GM03348 (cell line): ENCODE results near the gene RTN4RL1.
"Not testable (repeated sequence)": the region's sequence is repeated elsewhere in the genome, so short reads cannot be mapped to it uniquely, and the experiment has no call there.

Experiments
- DNase-seq: peaks from one replicate; pipeline ENCODE4 v3.0.0; 2012; ENCODE audit warnings: low spot score

RTN4RL1 gene

DNA sequence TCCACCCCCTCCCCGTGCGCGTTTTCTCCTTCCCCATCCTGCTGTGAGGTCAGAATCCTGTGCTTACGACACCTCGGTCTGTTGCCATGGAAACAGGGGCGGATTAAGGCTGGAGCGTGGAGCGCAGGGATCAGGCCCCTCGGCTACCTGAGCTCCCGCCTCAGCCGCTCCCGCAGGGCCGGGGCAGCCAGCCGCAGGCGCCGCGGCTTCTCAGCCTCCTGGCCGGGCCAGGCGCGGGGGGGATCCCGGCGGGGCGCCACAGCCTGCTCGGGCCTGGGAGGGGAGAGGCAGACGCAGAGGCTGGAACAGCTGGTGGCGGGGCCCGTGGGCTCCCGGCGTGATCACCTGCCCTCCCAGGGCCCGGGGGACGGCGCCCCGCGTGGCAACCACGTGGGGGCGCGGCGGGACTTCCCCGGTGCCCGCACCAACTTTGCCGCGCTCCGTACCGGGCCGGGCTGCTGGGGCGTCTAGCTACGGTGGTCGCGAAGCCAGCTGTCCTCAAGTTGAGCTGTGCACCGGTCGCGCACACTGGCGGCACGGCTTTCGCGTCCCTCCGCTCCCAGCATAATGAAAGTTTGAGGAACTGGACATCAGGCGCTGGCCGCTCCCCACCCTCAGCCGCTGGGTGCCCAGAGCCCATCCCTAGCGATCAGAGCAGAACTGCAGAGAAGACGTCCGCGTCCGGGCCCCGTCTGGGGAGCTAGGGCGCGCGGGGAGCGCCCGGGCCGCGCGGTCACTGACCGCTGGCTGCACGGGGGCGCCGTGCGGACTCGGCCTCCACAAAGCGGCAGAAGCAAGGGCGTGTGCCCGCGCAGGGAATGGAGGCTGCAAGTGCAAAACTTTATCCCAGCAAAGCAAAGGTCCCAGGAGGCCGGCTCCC lies 1.2 kb downstream of the RTN4RL1 start:
- peak; percentile 42 for DNase-seq

DNA sequence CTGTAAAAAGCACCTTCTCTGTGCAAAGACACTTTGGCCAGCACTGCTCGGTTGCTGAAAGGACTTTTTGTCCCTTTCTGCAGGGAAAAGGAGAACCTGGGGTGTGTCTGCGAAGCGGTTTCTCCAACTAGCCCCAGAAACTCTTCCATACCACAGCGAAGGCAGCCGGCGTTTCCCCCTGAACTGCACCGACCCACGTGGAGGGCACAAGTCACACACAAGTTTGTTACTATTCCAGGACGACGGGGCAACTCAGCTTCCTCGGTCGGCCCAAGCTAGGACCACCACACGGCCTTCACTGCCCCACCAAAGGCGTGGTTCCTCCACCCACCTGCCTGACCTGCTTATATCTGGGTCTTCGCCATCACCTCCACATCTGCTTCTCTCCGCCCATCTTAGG lies 1.9 kb downstream of the RTN4RL1 start:
- DNase-seq, result no peak

DNA sequence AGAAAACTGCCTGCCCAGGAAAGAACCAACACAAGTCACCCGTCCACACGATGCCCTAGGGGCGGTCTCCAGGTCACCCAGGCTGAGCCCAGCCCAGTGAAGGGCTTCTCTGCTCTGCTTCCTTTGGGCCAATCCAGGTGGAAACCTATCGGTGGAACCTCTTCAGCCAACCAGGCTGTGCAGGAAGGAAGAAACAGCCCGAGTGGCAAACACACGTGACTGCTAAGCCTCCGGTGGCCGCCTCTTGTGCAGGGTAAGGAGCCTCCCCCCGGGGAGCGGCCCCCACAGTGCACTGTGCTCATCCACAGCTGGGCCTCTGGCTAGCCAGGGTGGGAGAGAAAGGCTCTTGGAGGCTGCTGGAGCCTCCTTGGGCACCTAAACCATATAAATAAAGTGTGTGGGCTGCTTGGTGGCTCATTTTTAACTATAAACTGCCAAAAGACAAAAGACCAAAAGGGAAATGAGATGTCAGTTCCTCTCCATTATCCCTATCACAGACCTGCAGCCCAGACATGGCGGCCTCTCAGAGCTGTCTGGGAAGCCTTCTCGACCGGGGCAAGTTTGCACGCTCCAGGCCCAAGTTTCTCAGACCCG lies 2.4 kb downstream of the RTN4RL1 start:
- no peak for DNase-seq

DNA sequence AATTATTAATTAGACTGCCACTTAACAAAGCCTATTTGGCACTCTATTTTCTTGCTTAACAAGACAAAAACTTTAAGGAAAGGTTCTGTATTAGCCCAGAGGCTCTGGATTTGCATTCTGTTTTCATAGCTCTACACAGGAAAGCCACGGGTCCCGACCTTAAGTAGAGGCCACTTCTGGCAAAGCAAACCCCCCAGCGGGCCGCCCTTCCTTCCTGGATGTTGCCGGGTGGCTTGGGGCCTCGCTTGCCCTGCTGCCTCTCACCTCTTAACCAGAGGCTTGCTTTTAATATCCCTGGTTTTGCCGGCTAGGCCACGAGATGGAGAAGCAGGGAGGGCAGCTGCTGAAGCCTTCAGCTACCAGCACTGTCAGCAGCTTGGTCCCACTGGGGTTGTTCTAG lies 4.4 kb downstream of the RTN4RL1 start:
- DNase-seq, result no peak

DNA sequence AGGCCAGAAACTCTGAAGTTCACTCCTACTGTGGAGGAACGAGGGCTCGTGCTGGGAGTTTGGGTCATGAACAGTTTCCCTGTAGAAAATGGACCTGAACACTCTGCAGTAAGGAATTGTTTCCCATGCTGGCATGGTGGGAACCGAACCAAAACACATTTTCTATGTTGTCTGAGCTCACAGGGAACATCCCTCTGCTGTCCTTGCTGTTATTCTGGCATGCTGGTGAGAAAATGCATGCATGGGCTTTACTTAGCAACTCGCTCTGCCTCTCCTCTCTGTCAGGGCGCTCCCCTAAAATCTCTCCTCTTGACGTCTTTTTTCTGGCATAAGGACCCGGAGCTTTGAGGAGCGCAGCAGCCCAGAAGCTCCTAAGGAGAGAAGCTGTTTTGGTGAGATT lies 5.4 kb downstream of the RTN4RL1 start:
- no peak for DNase-seq

DNA sequence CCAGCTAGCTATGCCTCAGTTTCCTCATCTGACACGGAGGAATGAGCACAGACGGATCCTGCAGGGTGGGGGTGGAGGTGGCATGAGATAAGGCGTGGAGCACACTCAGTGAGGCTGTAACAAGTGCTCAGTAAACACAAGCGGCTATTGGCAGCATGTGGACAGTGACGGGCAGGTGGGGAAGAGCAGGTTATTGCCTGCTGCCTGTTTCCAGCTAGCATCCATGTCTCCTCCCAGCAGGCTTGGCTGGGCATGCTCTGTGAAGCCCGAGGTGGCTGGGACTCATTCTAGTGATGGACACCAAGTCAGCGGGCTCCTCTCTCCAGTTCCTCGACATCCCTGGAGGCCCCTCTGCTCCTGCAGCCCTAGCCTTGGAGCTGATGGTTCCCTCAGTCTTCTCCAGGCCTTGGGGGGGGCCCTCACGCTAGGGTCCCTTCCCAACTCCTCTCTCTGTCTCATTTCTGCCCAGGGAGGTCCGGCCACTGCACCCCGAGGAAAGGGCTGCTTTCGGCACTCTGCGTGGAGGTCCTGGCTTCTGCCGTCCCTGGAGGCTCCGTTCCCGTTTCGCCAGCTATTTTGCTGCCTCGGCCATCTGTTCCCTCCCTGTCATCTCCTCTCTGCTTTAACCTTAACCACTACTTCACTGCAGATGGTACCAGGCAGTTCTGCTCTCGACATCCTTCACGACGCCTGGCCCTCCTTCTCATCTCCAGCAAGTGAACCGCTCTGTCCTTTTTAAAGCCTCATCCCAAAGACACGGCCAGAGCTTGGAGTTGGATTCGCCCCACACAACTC lies 6.2 kb downstream of the RTN4RL1 start:
- DNase-seq, result no peak

DNA sequence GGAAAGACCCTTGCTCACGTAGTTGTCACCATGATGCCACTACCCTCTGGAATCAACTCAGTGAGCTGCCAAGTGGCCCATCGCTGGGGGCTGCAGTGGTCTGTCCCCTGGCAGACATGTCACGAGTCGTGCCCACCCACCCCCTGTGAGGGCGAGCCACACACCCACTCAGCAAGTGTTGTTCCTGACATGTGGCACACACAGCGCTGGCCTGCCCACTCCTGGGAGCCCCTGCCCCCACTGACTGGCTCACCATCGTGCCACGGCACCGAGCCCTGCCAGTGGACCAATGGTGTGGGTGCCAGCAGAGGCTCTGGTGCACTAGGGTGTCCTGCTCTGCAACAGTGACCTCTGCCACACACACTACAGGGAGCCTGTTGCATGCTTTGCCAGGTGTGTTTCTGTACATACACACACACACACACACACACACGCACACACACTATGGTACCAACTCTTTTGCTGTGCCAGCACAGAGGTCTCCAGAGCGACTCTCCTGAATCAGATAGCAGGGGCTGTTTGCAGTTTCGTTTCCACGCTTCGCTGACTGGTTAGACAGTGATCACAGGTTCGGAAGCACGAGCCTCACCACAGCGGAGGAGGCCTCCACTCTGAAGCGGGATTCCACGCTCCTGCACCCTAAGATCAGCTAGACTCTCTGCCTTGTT lies 7.7 kb downstream of the RTN4RL1 start:
- no peak for DNase-seq

DNA sequence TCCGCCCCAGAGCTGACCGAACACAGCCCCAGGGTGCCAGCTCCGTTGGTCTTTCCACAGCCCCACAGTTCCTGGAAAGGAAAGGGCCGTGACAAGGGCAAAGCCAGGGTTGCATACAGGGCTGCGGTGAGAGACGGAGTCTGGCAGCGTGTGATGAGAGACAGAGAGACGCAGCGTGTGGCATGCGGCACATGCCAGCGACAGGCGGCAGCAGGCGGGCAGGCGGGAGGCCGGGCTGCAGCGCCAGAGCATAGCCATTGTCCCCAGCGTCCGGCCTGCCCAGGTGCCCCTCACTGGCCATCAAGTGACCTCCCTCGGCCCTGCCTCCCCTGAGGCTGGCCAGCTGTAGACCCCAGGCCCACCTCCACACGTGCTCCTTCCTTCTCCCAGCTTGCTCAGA lies 8.6 kb downstream of the RTN4RL1 start:
- DNase-seq, result no peak

DNA sequence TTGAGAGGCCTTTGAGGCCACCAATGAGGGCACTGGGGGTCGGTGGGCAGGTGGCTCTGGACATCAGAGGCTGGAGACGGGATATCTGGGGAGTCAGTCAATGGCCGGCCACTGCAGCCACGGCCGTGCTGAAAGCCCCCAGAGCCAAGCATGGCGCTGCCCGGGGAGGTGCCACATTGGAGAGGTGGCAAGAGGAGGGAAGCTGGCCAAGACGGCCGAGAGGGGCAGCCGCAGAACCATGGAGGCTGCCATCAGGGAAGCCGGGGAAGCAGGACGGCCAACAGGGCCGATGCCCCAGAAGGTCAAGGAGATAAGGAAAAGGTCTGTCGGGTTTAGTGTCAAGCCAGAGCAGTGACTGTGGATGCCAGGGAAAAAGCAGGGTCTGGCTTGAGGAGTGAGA lies 9.8 kb downstream of the RTN4RL1 start:
- no peak for DNase-seq

DNA sequence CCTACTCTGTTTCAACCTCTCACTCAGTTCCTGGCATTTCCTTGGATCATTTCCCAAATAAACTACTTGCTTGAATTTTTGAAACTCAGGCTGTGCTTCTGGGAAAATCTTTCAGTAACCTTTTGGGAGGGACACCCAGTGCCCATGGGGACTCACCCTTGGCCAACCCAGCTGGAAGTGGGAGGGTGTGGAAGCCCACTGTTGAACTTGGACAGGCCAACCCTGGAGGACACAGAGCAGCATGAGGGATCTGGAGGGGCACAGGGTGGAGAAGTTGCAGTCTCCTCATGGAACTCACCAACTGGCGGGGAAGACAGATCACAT lies 11.2 kb downstream of the RTN4RL1 start:
- no peak for DNase-seq

DNA sequence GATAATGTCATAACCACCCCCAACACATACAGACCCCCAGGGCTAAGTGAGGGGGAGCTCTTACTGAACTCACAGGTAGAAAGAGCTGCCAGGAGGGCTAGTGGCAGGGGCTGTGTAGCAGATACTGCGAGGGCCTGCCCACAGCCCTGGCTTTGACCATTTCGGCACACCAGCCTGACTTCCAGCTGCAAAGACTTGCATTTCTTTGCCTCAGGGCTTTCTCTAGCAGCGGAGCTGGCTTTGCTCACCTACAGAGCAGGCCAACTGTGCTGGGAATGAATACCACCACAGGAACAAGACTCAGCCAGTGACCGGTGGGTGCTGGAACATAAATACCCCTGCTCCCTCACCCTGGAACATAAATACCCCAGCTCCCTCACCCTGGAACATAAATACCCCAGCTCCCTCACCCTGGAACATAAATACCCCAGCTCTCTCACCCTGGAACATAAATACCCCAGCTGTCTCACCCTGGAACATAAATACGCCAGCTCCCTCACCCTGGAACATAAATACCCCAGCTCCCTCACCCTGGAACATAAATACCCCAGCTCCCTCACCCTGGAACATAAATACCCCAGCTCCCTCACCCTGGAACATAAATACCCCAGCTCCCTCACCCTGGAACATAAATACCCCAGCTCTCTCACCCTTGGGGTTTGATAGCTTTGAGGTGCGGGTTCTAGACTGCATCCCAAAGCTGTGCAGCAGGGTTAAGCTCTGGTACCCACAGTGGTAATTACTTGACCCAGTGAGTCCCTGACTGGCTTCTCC lies 11.7 kb downstream of the RTN4RL1 start:
- not testable (repeated sequence) for DNase-seq

DNA sequence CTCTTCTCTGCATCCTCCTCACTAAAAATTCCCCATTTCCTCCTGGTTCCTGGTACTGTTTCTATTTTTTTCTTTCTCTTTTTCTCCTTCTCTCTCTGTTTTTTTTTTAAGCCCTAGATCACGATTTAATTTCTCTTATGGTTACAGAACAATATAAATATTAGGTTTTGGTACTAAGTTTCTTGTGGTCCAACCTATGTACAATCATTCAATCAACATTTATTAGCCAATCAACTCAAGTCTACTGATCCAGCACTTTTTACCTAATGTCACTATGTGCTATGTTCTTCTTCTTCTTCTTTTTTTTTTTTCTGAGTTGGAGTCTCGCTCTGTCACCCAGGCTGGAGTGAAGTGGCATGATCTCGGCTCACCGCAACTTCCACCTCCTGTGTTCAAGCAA lies 12.6 kb downstream of the RTN4RL1 start:
- no peak for DNase-seq

DNA sequence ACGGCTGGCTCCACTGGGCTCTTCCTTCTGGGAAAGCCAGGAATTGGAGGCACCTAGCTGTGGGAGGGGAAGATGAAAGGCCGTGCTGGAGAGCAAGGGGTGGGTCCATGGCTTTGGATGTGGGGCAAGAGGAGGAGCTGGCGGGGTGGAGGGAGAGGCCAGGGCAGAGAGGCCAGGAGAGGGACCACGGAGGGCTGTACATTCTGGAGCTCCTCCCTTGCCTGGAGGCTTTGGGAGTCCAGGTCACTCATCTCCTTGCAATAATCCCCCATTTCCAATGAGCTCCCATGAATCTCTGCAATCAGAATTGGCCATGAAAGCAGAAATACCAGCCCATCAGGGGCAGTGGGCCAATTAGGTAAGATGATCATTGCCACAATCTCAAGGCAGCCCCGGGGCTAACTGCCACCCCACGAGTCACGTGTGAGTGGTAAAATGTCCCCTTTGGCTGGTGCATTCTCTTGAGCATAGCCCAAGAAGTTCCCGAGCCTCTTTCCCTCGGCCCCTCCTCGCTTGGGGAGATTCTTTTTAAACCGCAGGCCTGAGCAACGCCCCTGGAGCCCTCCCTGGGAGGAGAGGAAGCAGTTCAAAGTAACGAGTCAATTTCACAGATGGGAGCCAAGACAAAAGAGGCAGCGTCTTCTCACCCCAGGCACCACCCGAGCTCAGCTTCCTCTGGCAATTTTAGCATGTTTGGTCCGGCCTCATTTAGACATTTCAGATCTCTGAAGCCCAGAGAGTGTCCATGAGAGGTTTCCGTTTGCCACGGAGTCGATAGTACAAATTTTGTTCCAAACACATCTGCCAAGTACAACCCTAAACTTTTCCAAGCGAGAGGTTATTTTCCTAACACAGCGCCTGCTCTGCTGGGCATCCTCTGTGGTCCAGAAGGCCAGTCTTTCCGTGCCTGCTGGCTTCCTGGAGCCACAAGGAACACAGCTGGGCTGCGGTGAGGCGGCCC lies 13.4 kb downstream of the RTN4RL1 start:
- DNase-seq, result peak; percentile 86

DNA sequence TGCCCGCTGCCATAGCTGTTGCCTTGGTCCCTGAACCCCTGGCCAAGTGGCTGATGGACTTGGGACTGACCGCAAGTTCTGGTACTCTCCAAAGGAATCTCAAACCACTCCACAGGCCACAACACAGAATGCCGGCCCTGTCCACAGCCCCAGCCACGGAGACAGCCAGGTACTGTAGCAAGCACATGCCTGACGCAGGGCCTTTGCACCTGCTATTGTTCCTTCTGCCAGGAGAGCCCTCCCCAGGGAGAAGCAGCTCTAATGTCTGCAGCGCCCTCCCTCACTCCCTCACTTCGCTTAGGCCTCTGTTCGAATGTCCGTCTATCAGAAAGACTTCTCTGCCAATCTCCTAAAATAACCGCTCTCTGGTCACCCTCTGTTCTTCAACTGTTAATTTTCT lies 15.4 kb downstream of the RTN4RL1 start:
- no peak for DNase-seq

DNA sequence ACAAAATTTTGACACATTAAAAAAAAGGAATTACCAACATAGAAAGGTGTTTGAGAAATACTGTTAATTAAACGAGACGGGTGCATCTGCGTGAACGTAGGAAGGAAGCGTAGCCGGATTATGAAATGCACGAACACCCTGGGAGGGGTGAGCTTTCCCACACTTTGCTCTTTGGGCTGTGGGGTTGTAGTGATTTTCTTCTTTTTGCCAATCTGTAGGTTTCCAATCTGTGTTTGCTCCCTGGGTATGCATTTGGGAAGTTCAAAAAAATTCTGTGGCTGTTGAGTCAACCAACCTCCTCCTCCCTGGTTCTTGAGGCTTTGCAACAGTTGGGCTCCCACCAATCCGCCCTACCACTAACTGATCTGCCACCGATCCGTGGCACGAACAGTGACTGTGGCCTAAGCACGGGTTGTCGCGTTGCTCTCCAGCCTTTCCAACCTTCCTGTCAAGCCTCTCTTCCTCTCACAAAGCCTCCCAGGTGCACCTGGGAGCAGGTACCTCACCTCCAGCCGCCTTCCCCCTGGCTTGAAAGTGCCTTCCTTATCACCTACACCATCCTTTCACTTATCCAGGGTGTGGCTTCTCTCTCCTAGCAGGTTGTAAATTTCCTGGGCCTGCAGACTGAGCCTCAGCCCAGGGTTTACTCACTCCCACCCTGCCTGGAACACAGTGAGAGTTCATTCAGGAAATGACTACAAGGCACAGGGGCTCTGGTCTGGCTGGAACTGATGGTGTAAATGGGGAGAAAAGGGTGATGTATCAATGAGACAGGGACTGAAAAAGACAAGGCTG lies 16.6 kb downstream of the RTN4RL1 start:
- DNase-seq, result no peak

DNA sequence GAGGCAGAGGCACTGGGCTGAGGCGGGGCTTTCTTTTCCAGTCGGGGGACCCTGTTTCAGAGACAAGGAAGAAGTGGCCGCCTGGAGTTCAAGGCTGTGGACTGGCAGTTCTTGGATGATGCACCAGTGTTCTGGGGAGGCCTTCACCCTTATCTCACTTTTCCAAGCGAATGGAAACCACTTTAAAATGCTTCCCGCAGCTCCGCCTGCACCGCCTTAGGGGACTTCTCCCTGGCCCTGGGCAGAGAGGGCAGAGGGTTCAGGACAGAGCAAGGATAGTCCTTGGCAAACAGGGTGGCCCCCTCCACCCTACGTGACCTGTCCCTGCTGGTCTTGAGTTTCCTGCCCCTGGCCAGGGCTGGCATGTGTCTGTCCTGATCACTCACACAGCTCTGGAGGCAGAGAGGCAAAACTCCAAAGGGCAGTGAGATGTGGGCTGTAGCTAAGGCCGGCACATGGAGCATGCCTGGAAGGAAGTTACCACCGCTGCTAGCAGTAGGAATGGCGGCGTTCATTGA lies 20.6 kb downstream of the RTN4RL1 start:
- no peak for DNase-seq

DNA sequence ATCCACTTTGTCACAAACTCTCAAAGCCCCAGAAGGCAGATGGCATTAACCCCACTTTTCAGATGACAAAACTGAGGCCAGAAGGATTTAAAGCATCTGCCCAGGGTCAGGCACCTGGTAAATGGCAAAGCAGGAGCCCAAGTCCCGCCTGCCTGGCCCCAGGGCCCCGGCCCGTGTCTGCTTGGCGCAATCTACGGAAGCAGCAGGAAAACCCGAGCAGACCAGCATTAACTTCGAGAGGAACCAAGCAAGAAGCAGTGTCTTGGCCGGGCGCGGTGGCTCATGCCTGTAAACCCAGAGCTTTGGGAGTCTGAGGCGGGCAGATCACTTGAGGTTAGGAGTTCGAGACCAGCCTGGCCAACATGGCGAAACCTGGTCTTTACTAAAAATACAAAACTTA lies 21.6 kb downstream of the RTN4RL1 start:
- no peak for DNase-seq

DNA sequence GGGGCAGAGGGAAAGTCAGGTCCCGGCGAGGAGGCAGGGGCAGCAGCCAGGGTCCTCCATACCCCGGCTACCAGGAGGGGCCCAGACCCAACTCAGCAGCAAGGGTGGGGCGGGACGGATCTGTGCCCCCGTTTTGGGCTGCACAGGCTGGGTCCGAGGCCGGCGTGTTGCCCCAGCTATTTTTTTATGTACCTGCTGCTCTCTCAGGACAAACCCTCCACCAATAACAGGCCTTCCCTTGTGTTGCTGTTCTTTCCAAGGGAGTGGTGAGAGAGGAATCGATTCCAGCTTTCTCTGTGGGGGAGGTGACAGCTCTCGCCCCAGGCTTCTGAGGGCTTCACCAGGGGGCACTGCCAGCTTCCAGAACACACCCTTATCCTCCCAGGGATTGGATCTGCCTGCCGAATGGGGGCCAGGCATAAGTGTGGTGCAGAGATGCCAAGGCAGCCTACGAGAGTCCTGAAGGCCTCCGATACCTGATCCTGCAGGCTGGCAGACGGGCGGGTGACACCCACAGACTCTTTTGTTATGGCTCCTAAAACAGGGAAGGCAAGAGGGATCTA lies 22.3 kb downstream of the RTN4RL1 start:
- DNase-seq, result no peak

DNA sequence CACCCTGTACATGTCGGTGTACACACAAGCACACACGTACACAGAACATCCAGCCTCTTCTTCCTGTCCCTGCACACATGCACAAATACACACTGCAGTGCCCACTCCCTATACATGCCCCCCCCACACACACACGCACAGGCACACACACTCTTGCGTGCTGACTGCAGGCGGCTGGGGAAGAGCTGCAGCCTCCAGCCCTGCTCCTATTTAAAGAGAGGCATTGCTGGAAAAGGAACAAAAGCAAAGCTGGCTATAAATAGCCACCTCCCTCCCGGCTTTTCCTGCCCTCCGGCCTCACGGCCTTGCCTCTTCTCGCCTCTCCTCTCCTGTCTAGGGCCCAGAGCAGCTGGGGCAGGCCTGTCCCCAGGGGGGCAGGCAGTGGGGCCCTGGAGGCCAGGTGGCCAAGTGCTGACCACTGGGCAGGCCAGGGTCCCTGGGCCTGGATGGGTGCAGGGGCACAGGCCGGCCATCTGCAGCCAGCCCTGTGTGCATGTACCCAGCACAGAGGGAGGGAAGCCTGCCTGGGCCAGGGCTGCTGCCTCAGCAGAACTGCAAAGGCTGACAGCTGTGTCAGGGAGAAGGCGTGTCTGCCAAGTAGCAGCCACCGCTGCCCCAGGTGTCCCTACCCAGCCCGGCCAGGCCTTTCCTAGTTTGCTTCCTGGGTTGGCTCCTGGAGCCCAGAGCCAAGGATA lies 25.4 kb downstream of the RTN4RL1 start:
- peak; percentile 41 for DNase-seq
